ENCODE results near the gene PTEN.

Gene PTEN

GRCh38 chr10:87983716-87984115 lies 120.3 kb downstream of the PTEN start:
- TF ChIP-seq CTCF (conservative IDR thresholded peaks at IDR 0.05; ENCODE audit: low read depth, low read length), result no peak
- H3K4me3 ChIP-seq (ENCODE audit: low read length), result no peak overlapping the region

GRCh38 chr10:87987206-87987605 lies 123.8 kb downstream of the PTEN start:
- H3K4me3 ChIP-seq (ENCODE audit: low read length), result no peak overlapping the region
- TF ChIP-seq CTCF (conservative IDR thresholded peaks at IDR 0.05; ENCODE audit: low read depth, low read length), result no peak
- DNase-seq (ENCODE audit: low read depth), result no peak

More at GRCh38 chr10:87983716-87984115, 120.3 kb downstream of the PTEN start:
- no peak for DNase-seq (ENCODE audit: low read depth)

GRCh38 chr10:87991946-87992345 lies 128.5 kb downstream of the PTEN start:
- no peak for DNase-seq (ENCODE audit: low read depth)
- H3K4me3 ChIP-seq (ENCODE audit: low read length), result no peak overlapping the region
- TF ChIP-seq CTCF (conservative IDR thresholded peaks at IDR 0.05; ENCODE audit: low read depth, low read length), result no peak

- H3K4me3 ChIP-seq (ENCODE audit: low read length), result no peak overlapping the region
- TF ChIP-seq CTCF (conservative IDR thresholded peaks at IDR 0.05; ENCODE audit: low read depth, low read length), result no peak
- DNase-seq (ENCODE audit: low read depth), result no peak
Measured at GRCh38 chr10:88004451-88004850, 141.0 kb downstream of the PTEN start.

- DNase-seq (ENCODE audit: low read depth), result no peak
- no peak overlapping the region for H3K4me3 ChIP-seq (ENCODE audit: low read length)
- TF ChIP-seq CTCF (conservative IDR thresholded peaks at IDR 0.05; ENCODE audit: low read depth, low read length), result no peak
Measured at GRCh38 chr10:88006261-88006660, 142.8 kb downstream of the PTEN start.

- H3K4me3 ChIP-seq (ENCODE audit: low read length), result no peak overlapping the region
- no peak for TF ChIP-seq CTCF (conservative IDR thresholded peaks at IDR 0.05; ENCODE audit: low read depth, low read length)
- no peak for DNase-seq (ENCODE audit: low read depth)
Measured at GRCh38 chr10:88008866-88009470, 145.5 kb downstream of the PTEN start.

GRCh38 chr10:88012641-88013040 lies 149.2 kb downstream of the PTEN start:
- H3K4me3 ChIP-seq (ENCODE audit: low read length), result no peak overlapping the region
- TF ChIP-seq CTCF (conservative IDR thresholded peaks at IDR 0.05; ENCODE audit: low read depth, low read length), result no peak
- DNase-seq (ENCODE audit: low read depth), result no peak

All from retinal pigment epithelial cell (primary cell).